Measurements from ENCODE around the gene RNF181. TPM values are rescaled to one million over a fixed set of nuclear protein-coding genes. Genes with fewer than 3 reads are reported as not detected.

Gene RNF181, protein sequence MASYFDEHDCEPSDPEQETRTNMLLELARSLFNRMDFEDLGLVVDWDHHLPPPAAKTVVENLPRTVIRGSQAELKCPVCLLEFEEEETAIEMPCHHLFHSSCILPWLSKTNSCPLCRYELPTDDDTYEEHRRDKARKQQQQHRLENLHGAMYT
- total RNA-seq, result 212 and 244 TPM in 2 replicates

DNA sequence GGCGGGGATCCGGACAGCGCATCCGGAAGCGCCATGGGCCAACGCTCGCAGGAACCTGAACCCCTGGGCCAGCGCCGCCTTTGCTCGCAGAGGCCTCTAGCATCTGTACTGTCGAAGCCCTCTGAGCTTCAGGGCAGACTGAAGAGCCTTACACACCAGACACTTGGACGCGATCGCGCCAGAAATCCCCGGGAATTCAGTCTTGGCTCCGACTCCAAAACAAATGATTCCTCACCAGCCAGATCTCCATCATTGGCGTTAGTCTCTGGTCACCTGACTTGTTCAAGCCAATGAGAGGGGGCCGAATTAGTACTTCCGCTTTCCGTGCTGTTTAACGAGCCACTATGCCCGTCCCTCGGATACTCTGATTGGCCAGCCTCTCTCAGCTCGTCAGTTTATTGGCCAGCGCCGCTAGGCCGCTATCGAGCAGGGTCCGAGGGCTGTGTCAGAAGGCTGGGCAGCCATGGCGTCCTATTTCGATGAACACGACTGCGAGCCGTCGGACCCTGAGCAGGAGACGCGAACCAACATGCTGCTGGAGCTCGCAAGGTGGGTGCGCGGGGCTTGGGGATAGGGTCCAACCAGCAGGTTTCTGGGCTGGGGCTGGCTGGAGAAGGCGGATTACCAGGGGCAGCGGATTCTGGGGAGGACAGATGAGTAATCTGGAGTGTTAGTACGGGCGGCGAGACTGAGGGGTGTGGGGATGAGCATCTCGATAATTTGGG lies at the start of gene RNF181:
RNF181 (plus strand) TSS at position 445 of the 725 bp plus-strand sequence; CDS start at position 464, 19 bp downstream.

DNA sequence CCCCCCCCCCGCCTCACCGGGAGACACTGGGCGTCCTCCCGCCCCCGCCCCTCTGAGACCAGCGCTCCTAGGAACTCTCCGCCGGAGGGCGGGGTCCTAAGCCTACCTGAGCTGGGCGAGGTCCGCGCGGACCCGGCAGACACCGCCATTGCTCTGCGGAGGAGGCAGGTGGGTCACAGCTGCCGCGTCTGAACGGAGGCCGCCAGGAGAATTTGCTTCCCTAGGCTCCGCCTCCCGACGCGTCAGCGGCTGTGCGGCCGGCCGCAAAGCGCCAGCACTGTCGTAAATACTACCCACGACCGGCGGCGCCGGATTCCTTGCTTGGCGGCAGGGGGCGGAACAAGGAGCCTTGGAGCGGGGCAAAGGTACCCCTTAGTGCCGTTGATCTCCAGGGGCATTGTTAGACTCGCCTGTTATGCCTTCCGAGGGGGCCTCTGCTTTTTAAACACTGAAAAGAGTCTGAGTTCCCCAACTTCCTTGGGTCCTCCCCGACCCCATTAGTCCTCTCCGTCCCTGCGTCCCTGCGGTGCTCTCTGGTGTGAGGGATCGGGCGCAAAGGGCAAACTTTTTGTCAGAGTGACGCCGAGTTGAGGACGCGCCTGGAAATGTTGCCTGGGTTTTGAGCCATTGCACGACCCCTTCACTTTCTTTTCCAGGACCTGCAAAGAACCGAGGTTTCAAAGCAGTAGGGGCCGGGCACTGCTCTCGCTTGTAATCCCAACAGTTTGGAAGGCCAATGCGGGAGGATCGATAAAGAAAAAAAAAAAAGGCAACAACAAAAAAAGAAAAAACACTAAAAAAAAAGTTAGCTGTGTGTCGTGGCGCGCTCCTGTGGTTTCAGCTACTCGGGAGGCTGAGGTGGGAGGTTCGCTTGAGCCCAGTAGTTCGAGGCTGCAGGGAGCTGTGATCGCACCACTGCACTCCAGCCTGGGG lies 34.0 kb upstream of the RNF181 start, which contains the start of gene GGCX:
GGCX (minus strand) TSS at position 214 of the 933 bp plus-strand sequence; CDS start at position 149, 65 bp downstream.

DNA sequence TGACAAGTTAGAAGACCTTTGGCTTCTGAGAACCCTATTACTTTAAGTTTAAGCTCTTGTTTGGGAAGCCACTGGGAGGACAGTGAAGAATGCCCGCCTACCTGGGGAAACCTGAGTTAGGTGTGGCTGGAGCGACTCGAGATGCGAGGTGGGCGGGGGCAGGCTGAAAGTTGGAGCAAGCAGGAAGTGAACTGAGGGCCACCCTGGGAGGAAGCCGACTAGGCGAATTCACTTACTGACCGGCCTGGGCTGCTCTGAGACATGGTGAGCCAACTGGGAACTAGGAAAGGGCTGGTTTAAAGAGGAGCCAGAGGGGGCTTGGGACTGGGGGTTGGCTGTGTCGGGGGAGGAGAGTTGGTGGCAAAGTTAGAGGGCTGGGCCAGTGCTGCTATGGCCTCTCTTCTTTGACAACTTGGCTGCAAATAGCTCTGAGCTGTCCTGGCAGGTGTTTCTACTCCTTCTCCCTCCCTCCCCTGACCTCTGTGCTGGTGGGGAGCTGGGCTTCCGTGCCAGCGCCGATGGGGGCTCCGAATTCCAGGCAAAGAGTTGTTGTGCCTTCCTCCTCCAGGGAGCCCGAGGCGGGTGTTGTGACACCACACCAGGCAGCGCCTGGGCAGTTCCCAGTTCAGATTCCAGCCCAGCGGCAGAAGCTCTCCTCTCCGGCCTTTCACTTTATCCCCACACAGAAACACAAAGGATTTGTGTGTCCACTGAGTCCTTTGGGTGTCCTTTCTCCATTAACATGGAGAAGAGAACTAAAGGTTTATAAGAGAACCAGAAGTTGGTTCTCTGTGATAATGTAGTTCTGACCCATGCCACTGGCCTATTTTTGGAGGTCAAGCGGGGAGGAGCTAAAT lies 17.9 kb upstream of the RNF181 start, which contains the start of gene VAMP8:
VAMP8 (plus strand) TSS at position 201 of the 857 bp plus-strand sequence; CDS start at position 262, 61 bp downstream.

DNA sequence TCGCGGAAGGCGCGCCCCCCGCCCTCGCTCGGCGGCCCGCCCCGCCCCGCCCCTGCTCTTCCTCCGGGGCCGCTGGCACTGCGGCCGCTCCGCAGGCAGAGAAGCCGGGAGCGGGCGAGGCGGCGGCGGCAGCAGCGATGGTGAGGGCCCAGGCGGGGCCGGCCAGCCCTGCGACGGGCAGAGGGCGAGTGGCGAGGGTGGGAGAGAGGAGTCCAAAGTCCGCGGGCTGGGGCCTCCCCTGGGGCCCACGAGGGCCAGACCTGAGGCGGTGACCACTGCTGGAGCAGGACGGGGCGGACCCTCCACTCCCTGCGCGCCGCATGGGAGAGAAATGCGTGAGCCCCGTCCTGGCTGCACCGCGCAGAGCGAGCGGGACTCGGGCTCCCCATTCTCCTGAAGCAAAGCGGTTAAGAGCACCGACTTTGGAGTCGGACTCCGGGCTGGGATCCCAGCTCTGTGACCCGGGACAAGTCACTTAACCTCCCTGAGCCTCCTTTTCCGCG lies 11.1 kb upstream of the RNF181 start, which contains the start of gene VAMP5:
VAMP5 (plus strand) TSS at position 78 of the 503 bp plus-strand sequence; CDS start at position 138, 60 bp downstream.

DNA sequence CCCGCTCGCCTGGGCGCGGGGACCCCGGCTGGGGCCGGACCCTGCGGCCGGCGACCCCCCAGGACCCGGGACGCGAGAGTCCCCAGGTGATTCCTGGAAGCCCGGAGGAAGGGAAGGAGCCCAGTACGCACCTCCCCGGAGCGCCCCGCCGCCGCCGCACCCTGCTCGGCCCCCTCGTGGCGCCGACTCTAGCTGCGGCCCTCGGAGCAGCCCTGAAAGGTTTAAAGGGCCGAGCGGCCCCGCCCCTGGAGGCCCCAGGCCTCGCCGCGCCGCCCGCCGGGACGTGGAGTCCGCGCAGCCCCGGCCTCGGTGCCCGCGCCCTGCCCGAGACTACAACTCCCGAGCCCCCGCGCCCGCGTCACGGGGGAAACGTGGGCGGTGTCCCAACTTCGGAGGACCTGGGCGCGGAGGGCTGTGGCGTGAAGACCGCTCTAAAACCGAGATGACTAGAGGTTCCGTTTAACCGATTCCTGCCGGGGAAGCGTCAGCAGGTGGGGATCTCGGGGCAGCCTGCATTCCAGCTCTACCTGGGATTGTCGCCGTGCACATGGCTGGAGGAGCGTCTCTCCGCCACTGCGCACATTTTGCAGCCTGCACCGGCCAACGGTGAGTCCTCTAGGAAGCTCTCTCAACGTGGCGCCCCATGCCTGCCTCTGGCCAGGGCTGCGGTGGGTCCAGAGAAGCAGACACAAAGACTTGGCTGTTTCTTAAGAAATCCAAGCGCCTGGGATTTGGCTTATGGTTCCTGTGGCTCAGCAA lies 7.1 kb downstream of the RNF181 start, which contains the start of gene TMEM150A:
TMEM150A (minus strand) TSS at position 223 of the 759 bp plus-strand sequence. CDS start 750 bp downstream, outside the sequence.

DNA sequence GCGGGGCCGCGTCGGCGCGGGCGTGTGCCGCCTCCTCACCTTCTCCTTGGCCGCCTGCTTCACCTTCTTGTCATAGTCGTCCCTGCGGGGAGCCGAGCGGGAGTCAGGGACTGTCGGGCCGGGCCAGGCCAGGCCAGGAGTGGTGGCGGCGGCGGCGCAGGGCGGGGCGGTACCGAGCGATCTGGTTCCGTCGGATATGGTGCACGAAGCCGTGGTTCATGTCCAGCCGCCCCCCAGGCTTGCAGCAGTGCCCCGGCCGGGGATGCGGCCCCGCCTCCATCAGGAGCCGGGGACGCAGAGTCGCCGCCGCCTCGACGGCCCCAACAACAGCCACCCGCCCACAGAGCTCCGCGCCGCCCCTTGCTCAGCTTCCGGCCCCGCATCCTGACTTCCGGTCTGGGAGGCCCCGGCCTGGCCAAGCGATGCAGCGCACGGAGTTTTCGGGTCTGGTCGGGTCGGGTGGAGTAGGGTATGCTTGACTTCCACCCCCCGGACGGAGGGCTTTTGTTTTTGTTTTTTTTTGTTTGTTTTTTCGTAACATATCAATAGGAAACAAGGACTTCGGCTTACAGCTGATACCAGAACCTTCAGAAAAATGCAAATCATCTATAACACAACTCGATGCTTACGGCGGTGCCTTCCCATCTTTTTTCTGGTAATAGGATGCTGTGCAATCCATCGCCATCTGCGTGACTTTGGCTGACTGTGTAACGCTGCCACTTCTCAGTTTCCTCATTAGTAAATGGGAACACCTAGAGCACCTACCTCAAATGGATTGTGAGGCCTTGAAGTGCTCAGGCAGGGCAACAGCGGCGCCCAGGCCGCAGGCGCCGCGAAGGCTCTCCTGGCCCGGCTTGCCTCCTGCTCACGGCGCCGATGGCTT lies 16.4 kb downstream of the RNF181 start, which contains the start of gene C2orf68:
C2orf68 (minus strand) TSS at position 362 of the 883 bp plus-strand sequence; CDS start at position 280, 82 bp downstream.

Other genes starting within 250 kb of the RNF181 start
- 29.2 and 35.4 TPM in 2 replicates for gene RETSAT, start 241.2 kb upstream of the RNF181 start, total RNA-seq
- 7.1 and 18.2 TPM in 2 replicates for gene ELMOD3, start 241.0 kb upstream of the RNF181 start, total RNA-seq
- 108 and 196 TPM in 2 replicates for gene CAPG, start 185.4 kb upstream of the RNF181 start, total RNA-seq
- 0.13 TPM in 1 of 2 replicates, not detected in the other for gene SH2D6, start 177.0 kb upstream of the RNF181 start, total RNA-seq
- gene MAT2A, start 56.6 kb upstream of the RNF181 start, total RNA-seq, result 46.6 and 56.6 TPM in 2 replicates
- 27.1 and 59.7 TPM in 2 replicates for gene GGCX, start 34.3 kb upstream of the RNF181 start, total RNA-seq
- gene VAMP8, start 18.2 kb upstream of the RNF181 start, total RNA-seq, result 3.2 and 13.1 TPM in 2 replicates
- 63.6 and 76.9 TPM in 2 replicates for gene VAMP5, start 11.3 kb upstream of the RNF181 start, total RNA-seq
- gene TMEM150A, start 7.0 kb downstream of the RNF181 start, total RNA-seq, result 7.9 and 15.1 TPM in 2 replicates
- gene C2orf68, start 16.3 kb downstream of the RNF181 start, total RNA-seq, result 14.6 and 16.2 TPM in 2 replicates
- gene USP39, start 20.4 kb downstream of the RNF181 start, total RNA-seq, result 49.3 and 68.1 TPM in 2 replicates
- 1.9 TPM in 1 of 2 replicates, not detected in the other for gene SFTPB, start 72.5 kb downstream of the RNF181 start, total RNA-seq
- gene GNLY, start 98.6 kb downstream of the RNF181 start, total RNA-seq, result 0.24 TPM in 1 of 2 replicates, not detected in the other
- 5.3 and 63.2 TPM in 2 replicates for gene ATOH8, start 158.2 kb downstream of the RNF181 start, total RNA-seq

Measured in epithelial cell of alveolus of lung (primary cell).